Tibial artery (tissue), 4 donors: ENCODE measurements around the gene PHOX2A.

ENCODE experiments used
- DNase-seq, 2 donors: peaks; one replicate each; pipeline ENCODE4 v3.0.0-alpha.2; 2019
- H3K27ac ChIP-seq, 2 donors: fragments of 200-600 bp; sonication (generic) in 1 of 2; 1 replicate in 1 of 2; 2 replicates in 1 of 2; pipeline ENCODE4 v1.5.1; 2018 to 2019; ENCODE audit warnings: mild to moderate bottlenecking in 1 of 2
- H3K27me3 ChIP-seq, 2 donors: fragments of 200-600 bp; sonication (generic) in 1 of 2; one replicate each; pipeline versions ENCODE4 v1.5.1 to v1.6.0; 2016 to 2019
- H3K36me3 ChIP-seq, 3 donors: fragments of 200-600 bp; sonication (generic) in 2 of 3; one replicate each; pipeline ENCODE4 v1.5.1; 2016 to 2019; ENCODE audit warnings: mild to moderate bottlenecking in 2 of 3
- H3K4me1 ChIP-seq, 4 donors: fragments of 200-600 bp; sonication (generic) in 2 of 4; 1 replicate in 3 of 4; 2 replicates in 1 of 4; pipeline ENCODE4 v1.5.1; 2016 to 2019
- H3K4me3 ChIP-seq, 2 donors: fragments of 200-600 bp; sonication (generic) in 1 of 2; 1 replicate in 1 of 2; 2 replicates in 1 of 2; pipeline ENCODE4 v1.5.1; 2018 to 2019; ENCODE audit warnings: mild to moderate bottlenecking in 2 of 2
- H3K9me3 ChIP-seq, 3 donors: fragments of 200-600 bp; sonication (generic) in 1 of 3; one replicate each; pipeline ENCODE4 v1.5.1; 2016 to 2019
- intact Hi-C: fragments of 100-400 bp; cut with DNase I; formaldehyde crosslinking; loops from one replicate; pipeline ENCODE4 v1.15.0; 2023; ENCODE audit warnings: low total_unique reads
- TF ChIP-seq, protein P1 (sequence below), 2 experiments: fragments of 200-600 bp in 1 of 2; fragments of 450-650 bp in 1 of 2; IDR thresholded peaks; one replicate each; pipeline ENCODE4 v1.5.1; 2017 to 2019; ENCODE audit warnings: antibody characterized with exemption in 2 of 2, mild to moderate bottlenecking in 1 of 2, moderate library complexity in 1 of 2

PHOX2A gene

DNA sequence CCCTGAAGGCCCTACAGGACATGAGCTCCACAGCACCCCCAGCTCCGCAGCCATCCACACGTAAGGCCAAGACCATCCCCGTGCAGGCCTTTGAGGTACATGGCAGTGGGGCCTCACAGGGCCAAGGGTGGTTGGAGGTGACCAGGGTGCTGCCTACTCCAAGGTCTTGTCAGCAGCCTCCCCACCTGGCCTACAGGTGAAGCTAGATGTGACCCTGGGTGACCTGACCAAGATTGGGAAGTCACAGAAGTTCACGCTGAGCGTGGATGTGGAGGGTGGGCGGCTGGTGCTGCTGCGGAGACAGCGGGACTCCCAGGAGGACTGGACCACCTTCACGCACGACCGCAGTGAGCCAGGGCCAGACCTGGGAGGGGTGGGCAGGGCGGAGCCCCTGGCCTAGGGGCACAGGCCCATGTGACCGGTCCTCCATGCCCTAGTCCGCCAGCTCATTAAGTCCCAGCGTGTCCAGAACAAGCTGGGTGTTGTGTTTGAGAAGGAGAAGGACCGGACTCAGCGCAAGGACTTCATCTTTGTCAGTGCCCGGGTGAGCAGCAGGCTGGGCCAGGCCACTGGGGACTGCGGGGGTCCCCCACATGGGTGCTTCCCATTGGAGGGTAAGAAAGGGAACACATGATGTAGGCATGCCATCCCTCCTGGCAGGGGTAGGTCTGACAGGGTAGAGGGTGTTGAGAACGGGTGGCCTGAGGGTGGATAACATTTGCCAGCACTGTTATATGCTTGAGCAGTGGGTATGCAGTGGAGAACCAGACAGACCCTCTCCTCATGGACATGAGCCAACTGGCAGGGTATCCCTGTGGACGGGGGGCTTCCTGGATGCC, 13.8 kb downstream of the PHOX2A start:
- H3K27me3 ChIP-seq: no peaks in the 10 kb centered on the region
- H3K4me1 ChIP-seq: peaks cover 0 to 34% (median 22%) of the 10 kb centered on the region in 4 donors
- peaks cover 71 to 89% (median 77%) of the 10 kb centered on the region in 3 donors for H3K36me3 ChIP-seq
- no peak for DNase-seq
- no peaks in the 10 kb centered on the region for H3K9me3 ChIP-seq
- intact Hi-C loops: no loop called here
- no peak overlapping the region for H3K27ac ChIP-seq
- H3K4me3 ChIP-seq: no peak overlapping the region
- TF ChIP-seq, protein P1, sequence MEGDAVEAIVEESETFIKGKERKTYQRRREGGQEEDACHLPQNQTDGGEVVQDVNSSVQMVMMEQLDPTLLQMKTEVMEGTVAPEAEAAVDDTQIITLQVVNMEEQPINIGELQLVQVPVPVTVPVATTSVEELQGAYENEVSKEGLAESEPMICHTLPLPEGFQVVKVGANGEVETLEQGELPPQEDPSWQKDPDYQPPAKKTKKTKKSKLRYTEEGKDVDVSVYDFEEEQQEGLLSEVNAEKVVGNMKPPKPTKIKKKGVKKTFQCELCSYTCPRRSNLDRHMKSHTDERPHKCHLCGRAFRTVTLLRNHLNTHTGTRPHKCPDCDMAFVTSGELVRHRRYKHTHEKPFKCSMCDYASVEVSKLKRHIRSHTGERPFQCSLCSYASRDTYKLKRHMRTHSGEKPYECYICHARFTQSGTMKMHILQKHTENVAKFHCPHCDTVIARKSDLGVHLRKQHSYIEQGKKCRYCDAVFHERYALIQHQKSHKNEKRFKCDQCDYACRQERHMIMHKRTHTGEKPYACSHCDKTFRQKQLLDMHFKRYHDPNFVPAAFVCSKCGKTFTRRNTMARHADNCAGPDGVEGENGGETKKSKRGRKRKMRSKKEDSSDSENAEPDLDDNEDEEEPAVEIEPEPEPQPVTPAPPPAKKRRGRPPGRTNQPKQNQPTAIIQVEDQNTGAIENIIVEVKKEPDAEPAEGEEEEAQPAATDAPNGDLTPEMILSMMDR (IDR thresholded peaks at IDR 0.05): no peak

DNA sequence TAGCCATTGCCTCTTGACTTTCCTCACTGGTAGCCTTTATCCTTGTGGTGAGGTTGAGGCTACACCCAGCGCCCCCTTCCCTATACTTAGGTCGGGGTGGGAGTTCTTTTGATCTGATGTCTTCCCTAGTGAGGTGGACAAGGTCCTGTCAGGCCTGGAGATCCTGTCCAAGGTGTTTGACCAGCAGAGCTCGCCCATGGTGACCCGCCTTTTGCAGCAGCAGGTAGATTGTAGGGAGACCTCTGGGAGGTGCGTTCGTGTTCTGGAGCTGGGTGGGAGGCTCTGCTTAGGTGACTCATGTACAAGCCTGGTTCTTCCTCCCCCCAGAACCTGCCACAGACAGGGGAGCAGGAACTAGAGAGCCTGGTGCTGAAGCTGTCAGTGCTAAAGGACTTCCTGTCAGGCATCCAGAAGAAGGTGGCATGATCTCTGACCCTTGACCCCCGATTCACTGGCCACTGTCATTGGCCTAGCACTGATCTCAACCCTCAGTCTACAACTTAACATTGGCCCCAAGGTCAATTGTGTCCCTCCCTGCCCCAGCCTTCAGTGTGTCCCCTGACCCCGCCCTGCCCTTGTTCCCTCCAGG, 14.5 kb downstream of the PHOX2A start:
- DNase-seq: no peak
- peaks cover 64 to 81% (median 70%) of the 10 kb centered on the region in 3 donors for H3K36me3 ChIP-seq
- TF ChIP-seq, protein P1 (IDR thresholded peaks at IDR 0.05): no peak
- no peak overlapping the region for H3K27ac ChIP-seq
- H3K9me3 ChIP-seq: no peaks in the 10 kb centered on the region
- H3K4me1 ChIP-seq: peaks cover 0 to 37% (median 23%) of the 10 kb centered on the region in 4 donors
- no peak overlapping the region for H3K4me3 ChIP-seq
- intact Hi-C loops: no loop called here
- H3K27me3 ChIP-seq: no peaks in the 10 kb centered on the region

DNA sequence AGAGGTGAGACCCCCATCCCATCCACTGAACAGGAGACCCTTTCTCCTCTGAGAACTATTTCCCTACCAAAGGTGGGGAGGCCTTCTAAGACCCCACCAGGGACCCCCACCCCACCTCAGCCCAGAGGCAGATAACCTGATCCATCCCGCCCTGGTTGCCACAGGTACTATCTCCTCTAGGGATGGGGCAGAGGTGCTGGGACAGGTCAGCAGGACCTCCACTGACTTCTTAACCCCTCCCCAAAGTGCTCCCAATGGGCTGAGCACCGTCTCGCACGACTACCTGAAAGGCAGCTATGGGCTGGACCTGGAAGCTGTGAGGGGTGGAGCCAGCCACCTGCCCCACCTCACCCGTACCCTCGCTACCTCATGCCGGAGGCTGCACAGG, 15.1 kb downstream of the PHOX2A start:
- Histone ChIP-seq H3K27ac (no peak overlapping the region), H3K36me3 (peaks cover 58 to 76% (median 64%) of the 10 kb centered on the region in 3 donors), H3K4me3 (no peak overlapping the region), H3K9me3 (no peaks in the 10 kb centered on the region), H3K4me1 (peaks cover 0 to 37% (median 23%) of the 10 kb centered on the region in 4 donors), H3K27me3 (no peaks in the 10 kb centered on the region)
- TF ChIP-seq, protein P1 (IDR thresholded peaks at IDR 0.05): no peak
- intact Hi-C loops: no loop called here
- no peak for DNase-seq

DNA sequence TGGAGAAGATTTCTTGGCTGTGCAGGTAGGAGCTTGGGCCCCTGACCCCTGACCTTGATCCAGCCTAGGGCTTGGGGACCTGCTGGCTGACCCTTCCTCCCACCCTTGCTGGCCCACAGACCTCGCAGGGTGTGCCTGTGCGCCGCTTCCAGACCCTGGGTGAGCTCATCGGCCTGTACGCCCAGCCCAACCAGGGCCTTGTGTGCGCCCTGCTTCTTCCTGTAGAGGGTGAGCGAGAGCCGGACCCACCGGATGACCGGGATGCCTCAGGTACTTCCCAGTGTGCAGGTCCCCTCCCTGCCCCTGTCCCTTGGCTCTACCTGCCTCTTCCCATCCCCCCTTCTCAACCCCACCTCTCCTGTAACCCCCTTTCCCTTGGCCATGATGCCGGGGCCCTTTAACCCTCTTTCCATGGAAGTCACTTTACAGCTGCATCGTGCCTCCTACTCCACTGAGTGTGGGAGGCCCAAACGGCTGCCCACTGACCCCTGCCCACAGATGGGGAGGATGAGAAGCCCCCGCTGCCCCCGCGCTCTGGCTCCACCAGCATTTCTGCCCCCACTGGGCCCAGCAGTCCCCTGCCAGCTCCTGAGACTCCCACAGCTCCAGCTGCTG, 15.6 kb downstream of the PHOX2A start:
- intact Hi-C loops: no loop called here
- H3K36me3 ChIP-seq: peaks cover 53 to 71% (median 59%) of the 10 kb centered on the region in 3 donors
- no peak overlapping the region for H3K27ac ChIP-seq

More for the DNA sequence above, 15.6 kb downstream of the PHOX2A start:
- peaks cover 0 to 37% (median 23%) of the 10 kb centered on the region in 4 donors for H3K4me1 ChIP-seq
- H3K4me3 ChIP-seq: no peak overlapping the region
- TF ChIP-seq, protein P1 (IDR thresholded peaks at IDR 0.05): no peak
- H3K27me3 ChIP-seq: no peaks in the 10 kb centered on the region
- no peaks in the 10 kb centered on the region for H3K9me3 ChIP-seq
- peak in 1 of 2 donors; percentile 67 for DNase-seq
